HepG2 (cell line): ENCODE measurements around the gene MLX. TPM values are rescaled to one million over a fixed set of nuclear protein-coding genes. Genes with fewer than 3 reads are reported as not detected.

Experiments used
- BHLHE40 ChIP-seq: IDR thresholded peaks from 2 replicates; pipeline ENCODE4 v1.6.1; 2011; ENCODE audit warnings: low read length, improper control_type of control experiment
- EED ChIP-seq: sonication (generic); formaldehyde crosslinking; IDR thresholded peaks from 2 replicates; pipeline ENCODE4 v1.5.0; 2020; ENCODE audit warnings: mild to moderate bottlenecking, missing genetic modification reagents
- KLF11 ChIP-seq: IDR thresholded peaks from 2 replicates; pipeline ENCODE4 v1.6.1; 2016; ENCODE audit warnings: missing compliant biosample characterization
- MBNL3 ChIP-seq: fragments of 250-450 bp; sonication (Bioruptor Pico); conservative IDR thresholded peaks from 2 replicates; pipeline ENCODE4 v1.8.0; 2022; ENCODE audit warnings: mild to moderate bottlenecking, inconsistent platforms
- NCOA5 ChIP-seq: sonication (generic); formaldehyde crosslinking; IDR thresholded peaks from 2 replicates; pipeline ENCODE4 v1.4.0; 2020; ENCODE audit warnings: missing genetic modification reagents
- NFIC ChIP-seq: IDR thresholded peaks from 2 replicates; pipeline ENCODE4 v1.6.1; 2012; ENCODE audit warnings: mild to moderate bottlenecking, low read length, inconsistent platforms
- NFYC ChIP-seq: IDR thresholded peaks from 2 replicates; pipeline ENCODE4 v1.6.1; 2016; ENCODE audit warnings: missing genetic modification reagents, missing compliant biosample characterization
- TEAD2 ChIP-seq: sonication (generic); formaldehyde crosslinking; IDR thresholded peaks from 2 replicates; pipeline ENCODE4 v1.9.0; 2021; ENCODE audit warnings: missing genetic modification reagents
- TEAD3 ChIP-seq: optimal IDR thresholded peaks from 2 replicates; pipeline ENCODE3; 2016; ENCODE audit warnings: borderline replicate concordance
- TGIF2 ChIP-seq: IDR thresholded peaks from 2 replicates; pipeline ENCODE4 v1.6.1; 2016; ENCODE audit warnings: control low read depth, missing compliant biosample characterization
- TP53 ChIP-seq: sonication (generic); formaldehyde crosslinking; conservative IDR thresholded peaks from 2 replicates; pipeline ENCODE4 v1.4.0; 2020; ENCODE audit warnings: missing genetic modification reagents
- TRIM22 ChIP-seq: fragments of 450-650 bp; IDR thresholded peaks from 2 replicates; pipeline ENCODE4 v1.6.1; 2017
- XRCC5 ChIP-seq: fragments of 200-400 bp; formaldehyde crosslinking; optimal IDR thresholded peaks from 2 replicates; pipeline ENCODE3; 2017; ENCODE audit warnings: mild to moderate bottlenecking, low read length
- ZFP1 ChIP-seq: IDR thresholded peaks from 2 replicates; pipeline ENCODE4 v1.6.1; 2016
- ZFP41 ChIP-seq: sonication (generic); formaldehyde crosslinking; IDR thresholded peaks from 2 replicates; pipeline ENCODE4 v1.4.0; 2020; ENCODE audit warnings: mild to moderate bottlenecking, missing genetic modification reagents, borderline replicate concordance
- ZFX ChIP-seq: sonication (generic); formaldehyde crosslinking; IDR thresholded peaks from 2 replicates; pipeline ENCODE4 v1.4.0; 2020; ENCODE audit warnings: mild to moderate bottlenecking, low read depth, missing genetic modification reagents, moderate library complexity
- ZMAT5 ChIP-seq: sonication (generic); formaldehyde crosslinking; IDR thresholded peaks from 2 replicates; pipeline ENCODE4 v1.5.0; 2020; ENCODE audit warnings: mild to moderate bottlenecking, low read depth, missing genetic modification reagents, borderline replicate concordance
- ZNF558 ChIP-seq: sonication (generic); formaldehyde crosslinking; IDR thresholded peaks from 2 replicates; pipeline ENCODE4 v1.9.0; 2022; ENCODE audit warnings: mild to moderate bottlenecking, missing genetic modification reagents, borderline replicate concordance
- ZNF562 ChIP-seq: sonication (generic); formaldehyde crosslinking; IDR thresholded peaks from 2 replicates; pipeline ENCODE4 v1.8.0; 2022; ENCODE audit warnings: missing genetic modification reagents, borderline replicate concordance
- ZNF577 ChIP-seq: sonication (generic); formaldehyde crosslinking; IDR thresholded peaks from 2 replicates; pipeline ENCODE4 v1.4.0; 2020; ENCODE audit warnings: mild to moderate bottlenecking, low read depth, missing genetic modification reagents, borderline replicate concordance
- ZNF605 ChIP-seq: sonication (generic); formaldehyde crosslinking; IDR thresholded peaks from 2 replicates; pipeline ENCODE4 v1.8.0; 2022; ENCODE audit warnings: mild to moderate bottlenecking, missing genetic modification reagents
- ZNF614 ChIP-seq: IDR thresholded peaks from 2 replicates; pipeline ENCODE4 v1.6.1; 2018; ENCODE audit warnings: missing biosample characterization, missing genetic modification reagents, inconsistent platforms, borderline replicate concordance
- ZNF619 ChIP-seq: sonication (generic); formaldehyde crosslinking; IDR thresholded peaks from 2 replicates; pipeline ENCODE4 v1.4.0; 2020; ENCODE audit warnings: mild to moderate bottlenecking, missing genetic modification reagents
- ZNF704 ChIP-seq: sonication (generic); formaldehyde crosslinking; IDR thresholded peaks from 2 replicates; pipeline ENCODE4 v1.8.1; 2023; ENCODE audit warnings: mild to moderate bottlenecking, inconsistent platforms, moderate library complexity, missing genetic modification reagents, borderline replicate concordance
- ZNF709 ChIP-seq: sonication (generic); formaldehyde crosslinking; IDR thresholded peaks from 2 replicates; pipeline ENCODE4 v1.5.0; 2020; ENCODE audit warnings: mild to moderate bottlenecking, missing genetic modification reagents
- ZNF761 ChIP-seq: sonication (generic); formaldehyde crosslinking; conservative IDR thresholded peaks from 2 replicates; pipeline ENCODE4 v1.4.0; 2020; ENCODE audit warnings: mild to moderate bottlenecking, missing genetic modification reagents
- polyA plus RNA-seq, 8 experiments: library from polyadenylated mRNA; depleted of rRNA in 3 of 8; stranded (reverse) in 7 of 8; unstranded in 1 of 8; fragments of >200 nt; fragmentation: Illumina TruSeq in 4 of 8; extraction: Trizol in 4 of 8; gene quantifications; 2 replicates each; pipeline versions ENCODE4 v1.2.1 to v1.2.3, GENCODE V29; 2011 to 2016; ENCODE audit warnings: low read depth in 4 of 8, missing spikeins in 1 of 8, mixed read lengths in 1 of 8; ENCODE audit not compliant: insufficient read depth in 1 of 8
- total RNA-seq, 5 experiments: library from RNA; depleted of rRNA; stranded (reverse); fragments of >200 nt; fragmentation: Illumina TruSeq; extraction: Trizol; gene quantifications; 2 replicates each; pipeline ENCODE4 v1.2.3, GENCODE V29; 2016; ENCODE audit warnings: low read depth in 1 of 5

MLX gene
- total and polyA plus RNA-seq, 2 of the 13 experiments (the other 11 are each of a cell fraction or from before 2014, with no cell fraction given): 38.9 to 74.4 TPM

- TF ChIP-seq TRIM22: no peak
- TF ChIP-seq ZNF562 (CRISPR knock-in tag): no peak
- no peak for TF ChIP-seq NFIC
- no peak for TF ChIP-seq ZNF704 (CRISPR knock-in tag)
- peak; percentile 96 for TF ChIP-seq ZNF605 (CRISPR knock-in tag)
- peak; percentile 88; the same call in 1 of the 2 replicates for TF ChIP-seq TP53 (CRISPR knock-in tag)
- no peak for TF ChIP-seq EED (CRISPR knock-in tag)
- TF ChIP-seq ZNF577: no peak
- no peak for TF ChIP-seq ZFP41
- peak; percentile 15; the same call in 1 of the 2 replicates for TF ChIP-seq ZNF709 (CRISPR knock-in tag)
- TF ChIP-seq MBNL3 (CRISPR knock-in tag): no peak
- peak; percentile 85 for TF ChIP-seq NFYC (CRISPR knock-in tag)
- no peak for TF ChIP-seq ZMAT5 (CRISPR knock-in tag)
- TF ChIP-seq KLF11 (CRISPR knock-in tag): no peak; the same call in 1 of the 2 replicates
- TF ChIP-seq ZNF761: no peak
- TF ChIP-seq ZNF619: peak; percentile 55; the same call in 1 of the 2 replicates
- TF ChIP-seq TGIF2 (CRISPR knock-in tag): peak; percentile 87; the same call in 1 of the 2 replicates
- TF ChIP-seq ZFX (CRISPR knock-in tag): peak; percentile 98
- peak; percentile 49; the same call in 1 of the 2 replicates for TF ChIP-seq BHLHE40
- TF ChIP-seq ZNF614 (CRISPR knock-in tag): peak; percentile 85; the same call in 1 of the 2 replicates
- no peak for TF ChIP-seq NCOA5 (CRISPR knock-in tag)
- 0 out of 2 replicates have a peak, but pooled peaks have one; percentile 63 for TF ChIP-seq ZNF558 (CRISPR knock-in tag)
- TF ChIP-seq XRCC5: peak; percentile 77
- TF ChIP-seq ZFP1 (CRISPR knock-in tag): peak; percentile 22; the same call in 1 of the 2 replicates
- no peak for TF ChIP-seq TEAD2 (CRISPR knock-in tag)
- TF ChIP-seq TEAD3: peak; percentile 67
Measured at GRCh38 chr17:42609182-42609813, 42.4 kb downstream of the MLX start, which contains the start of the genes RETREG3 and TUBG1 (continued).
